ENCODE measurements around the gene ERG28.
"Not testable (repeated sequence)": the region's sequence is repeated elsewhere in the genome, so short reads cannot be mapped to it uniquely, and the experiment has no call there.

ERG28 gene

GRCh38 chr14:75604979-75605851 is 55.5 kb downstream of the ERG28 start:
- in situ Hi-C loops (cut with HindIII; ENCODE audit: low pct_ligation_motif_present, low pct_unique_long_range_greater_than_20kb, low sequenced_read_pairs): no loop called here
- no peak for DNase-seq

- DNase-seq: no peak
- in situ Hi-C loops (cut with HindIII; ENCODE audit: low pct_ligation_motif_present, low pct_unique_long_range_greater_than_20kb, low sequenced_read_pairs): no loop called here
These were observed 58.2 kb downstream of the ERG28 start for GRCh38 chr14:75602503-75602902.

DNA sequence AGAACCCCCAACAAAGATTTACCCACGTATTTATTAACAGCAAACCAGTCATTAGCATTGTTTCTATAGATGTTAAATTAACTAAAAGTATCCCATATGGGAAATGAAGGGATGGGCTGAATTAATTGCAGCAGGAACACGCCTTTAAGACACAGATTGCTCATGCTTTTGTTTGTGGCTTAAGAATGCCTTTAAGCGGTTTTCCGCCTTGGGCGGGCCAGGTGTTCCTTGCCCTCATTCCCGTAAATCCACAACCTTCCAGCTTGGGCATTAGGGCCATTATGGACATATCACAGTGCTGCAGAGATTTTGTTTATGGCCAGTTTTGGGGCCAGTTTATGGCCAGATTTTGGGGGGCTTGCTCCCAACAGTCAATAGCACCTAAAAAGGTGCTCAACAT is 59.6 kb downstream of the ERG28 start:
- DNase-seq; in situ Hi-C loops (cut with HindIII; ENCODE audit: low pct_ligation_motif_present, low pct_unique_long_range_greater_than_20kb, low sequenced_read_pairs): not testable (repeated sequence)

DNA sequence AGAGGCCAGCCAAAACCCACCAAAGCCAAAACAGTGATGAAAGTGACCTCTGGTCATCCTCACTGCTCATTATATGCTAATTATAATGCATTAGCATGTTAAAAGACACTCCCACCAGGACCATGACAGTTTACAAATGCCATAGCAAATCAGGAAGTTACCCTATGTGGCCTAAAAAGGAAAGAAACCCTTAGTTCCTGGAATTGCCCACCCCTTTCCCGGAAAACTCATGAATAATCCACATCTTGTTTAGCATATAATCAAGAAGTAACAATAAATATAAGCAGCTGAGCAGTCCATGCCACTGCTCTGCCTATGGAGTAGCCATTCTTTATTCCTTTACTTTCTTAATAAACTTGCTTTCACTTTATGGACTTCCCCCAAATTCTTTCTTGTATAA is 60.6 kb downstream of the ERG28 start:
- in situ Hi-C loops (cut with HindIII; ENCODE audit: low pct_ligation_motif_present, low pct_unique_long_range_greater_than_20kb, low sequenced_read_pairs); DNase-seq: not testable (repeated sequence)
